Activated T-cell treated with anti-CD3 and anti-CD28 coated beads, Interleukin-2, amount 50 U/mL, for 24 hours (primary cell): Measurements from ENCODE around the gene CRISP3.

Experiments
- DNase-seq: peaks from one replicate; pipeline ENCODE4 v3.0.0-alpha.2; 2020
- H3K27ac Mint-ChIP-seq: 2 replicates; pipeline ENCODE4 v1.8.0; 2020; ENCODE audit warnings: mild to moderate bottlenecking, mixed read lengths
- H3K27me3 Mint-ChIP-seq: 2 replicates; pipeline ENCODE4 v1.8.0; 2020; ENCODE audit warnings: mixed read lengths
- H3K36me3 Mint-ChIP-seq: 2 replicates; pipeline ENCODE4 v1.8.0; 2020; ENCODE audit warnings: low read depth, mixed read lengths
- H3K4me1 Mint-ChIP-seq: 2 replicates; pipeline ENCODE4 v1.8.0; 2020; ENCODE audit warnings: low read depth, mixed read lengths
- H3K4me3 Mint-ChIP-seq: 2 replicates; pipeline ENCODE4 v1.8.0; 2020; ENCODE audit warnings: mild to moderate bottlenecking, moderate library complexity, mixed read lengths
- H3K9me3 Mint-ChIP-seq: 2 replicates; pipeline ENCODE4 v1.8.0; 2020; ENCODE audit warnings: mixed read lengths

CRISP3 gene, protein sequence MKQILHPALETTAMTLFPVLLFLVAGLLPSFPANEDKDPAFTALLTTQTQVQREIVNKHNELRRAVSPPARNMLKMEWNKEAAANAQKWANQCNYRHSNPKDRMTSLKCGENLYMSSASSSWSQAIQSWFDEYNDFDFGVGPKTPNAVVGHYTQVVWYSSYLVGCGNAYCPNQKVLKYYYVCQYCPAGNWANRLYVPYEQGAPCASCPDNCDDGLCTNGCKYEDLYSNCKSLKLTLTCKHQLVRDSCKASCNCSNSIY

GRCh38 chr6:49744259-49744658 is at the start of gene CRISP3:
TSS of gene CRISP3 (minus strand) at chr6:49744388. CDS start at chr6:49744367, 21 bp downstream.
- DNase-seq: no peak
- Mint-ChIP-seq H3K27ac (no peak within 1 kb of the TSS), H3K9me3 (peaks cover 2% of the 10 kb centered on the region), H3K36me3 (no peaks in the 10 kb centered on the region), H3K4me3 (no peak within 1 kb of the TSS), H3K4me1 (no peaks in the 10 kb centered on the region), H3K27me3 (no peaks in the 10 kb centered on the region)

DNA sequence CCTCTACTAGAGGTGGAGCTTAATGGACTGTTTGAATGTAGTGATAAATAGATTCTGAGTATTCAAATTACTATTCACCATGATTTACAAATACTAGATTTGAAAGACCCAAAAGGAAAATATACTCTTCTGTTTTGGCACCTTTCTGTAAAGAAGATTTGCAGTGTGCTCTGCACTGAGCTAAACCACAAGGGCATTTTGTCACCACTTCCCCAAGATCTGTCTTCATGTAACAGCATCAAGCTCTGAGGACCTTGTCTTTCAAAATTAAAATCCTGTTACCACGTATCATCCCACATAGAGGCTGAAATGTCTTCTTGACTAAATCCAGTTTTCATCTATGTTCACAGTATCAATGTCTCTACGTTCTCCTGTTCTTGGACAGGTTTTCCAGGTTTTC is 46.2 kb upstream of the CRISP3 start:
- no peaks in the 10 kb centered on the region for H3K4me1 Mint-ChIP-seq
- H3K9me3 Mint-ChIP-seq: no peaks in the 10 kb centered on the region
- no peak for DNase-seq
- no peaks in the 10 kb centered on the region for H3K27me3 Mint-ChIP-seq
- no peak overlapping the region for H3K27ac Mint-ChIP-seq
- H3K36me3 Mint-ChIP-seq: no peaks in the 10 kb centered on the region
- no peak overlapping the region for H3K4me3 Mint-ChIP-seq

- no peak within 1 kb of the TSS for H3K4me3 Mint-ChIP-seq
- H3K27me3 Mint-ChIP-seq: no peaks in the 10 kb centered on the region
- no peak for DNase-seq
- H3K9me3 Mint-ChIP-seq: no peaks in the 10 kb centered on the region
- no peaks in the 10 kb centered on the region for H3K36me3 Mint-ChIP-seq
- no peak within 1 kb of the TSS for H3K27ac Mint-ChIP-seq
- H3K4me1 Mint-ChIP-seq: no peaks in the 10 kb centered on the region
These were observed 43.0 kb upstream of the CRISP3 start, which contains the start of gene PGK2 for GRCh38 chr6:49787176-49787575. TSS of gene PGK2 (minus strand) at chr6:49787285. CDS start at chr6:49787187, 98 bp downstream.

DNA sequence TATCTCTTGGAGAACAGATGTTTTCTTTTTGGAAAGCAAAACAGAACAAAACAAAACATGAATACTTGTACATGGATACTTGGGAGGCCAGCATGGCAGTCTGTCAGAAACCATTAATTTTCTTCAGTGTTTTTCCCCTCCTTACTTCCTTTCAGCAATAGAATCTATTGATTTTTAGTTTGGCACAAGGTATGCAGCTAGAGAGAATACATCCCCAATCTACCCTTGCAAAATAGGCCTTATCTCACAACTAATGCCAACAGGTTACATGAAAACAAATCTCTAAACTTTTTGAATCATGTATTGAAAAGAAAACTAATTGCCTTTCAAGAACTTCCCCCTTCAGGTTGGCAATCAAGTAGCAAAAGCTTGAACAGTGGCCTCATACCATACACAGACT is 40.1 kb upstream of the CRISP3 start:
- H3K36me3 Mint-ChIP-seq: no peaks in the 10 kb centered on the region
- H3K4me3 Mint-ChIP-seq: no peak overlapping the region
- no peaks in the 10 kb centered on the region for H3K27me3 Mint-ChIP-seq
- H3K4me1 Mint-ChIP-seq: no peaks in the 10 kb centered on the region
- no peak overlapping the region for H3K27ac Mint-ChIP-seq
- DNase-seq: no peak
- H3K9me3 Mint-ChIP-seq: no peaks in the 10 kb centered on the region

GRCh38 chr6:49782725-49783124 is 38.5 kb upstream of the CRISP3 start:
- Mint-ChIP-seq H3K9me3 (no peaks in the 10 kb centered on the region), H3K4me1 (no peaks in the 10 kb centered on the region), H3K27ac (no peak overlapping the region), H3K4me3 (no peak overlapping the region), H3K36me3 (no peaks in the 10 kb centered on the region), H3K27me3 (no peaks in the 10 kb centered on the region)
- no peak for DNase-seq

GRCh38 chr6:49782293-49782692 is 38.1 kb upstream of the CRISP3 start:
- no peak for DNase-seq
- Mint-ChIP-seq H3K4me3 (no peak overlapping the region), H3K27me3 (no peaks in the 10 kb centered on the region), H3K9me3 (no peaks in the 10 kb centered on the region), H3K36me3 (no peaks in the 10 kb centered on the region), H3K27ac (no peak overlapping the region), H3K4me1 (no peaks in the 10 kb centered on the region)

GRCh38 chr6:49776444-49776843 is 32.3 kb upstream of the CRISP3 start:
- H3K36me3 Mint-ChIP-seq: no peaks in the 10 kb centered on the region
- no peak overlapping the region for H3K27ac Mint-ChIP-seq
- peaks cover 5% of the 10 kb centered on the region for H3K9me3 Mint-ChIP-seq
- no peaks in the 10 kb centered on the region for H3K27me3 Mint-ChIP-seq
- H3K4me3 Mint-ChIP-seq: no peak overlapping the region
- DNase-seq: no peak
- no peaks in the 10 kb centered on the region for H3K4me1 Mint-ChIP-seq

GRCh38 chr6:49775043-49775442 is 30.9 kb upstream of the CRISP3 start:
- H3K4me3 Mint-ChIP-seq: no peak overlapping the region
- peaks cover 5% of the 10 kb centered on the region for H3K9me3 Mint-ChIP-seq
- H3K27me3 Mint-ChIP-seq: no peaks in the 10 kb centered on the region
- no peak for DNase-seq
- H3K4me1 Mint-ChIP-seq: no peaks in the 10 kb centered on the region
- no peaks in the 10 kb centered on the region for H3K36me3 Mint-ChIP-seq
- H3K27ac Mint-ChIP-seq: no peak overlapping the region

DNA sequence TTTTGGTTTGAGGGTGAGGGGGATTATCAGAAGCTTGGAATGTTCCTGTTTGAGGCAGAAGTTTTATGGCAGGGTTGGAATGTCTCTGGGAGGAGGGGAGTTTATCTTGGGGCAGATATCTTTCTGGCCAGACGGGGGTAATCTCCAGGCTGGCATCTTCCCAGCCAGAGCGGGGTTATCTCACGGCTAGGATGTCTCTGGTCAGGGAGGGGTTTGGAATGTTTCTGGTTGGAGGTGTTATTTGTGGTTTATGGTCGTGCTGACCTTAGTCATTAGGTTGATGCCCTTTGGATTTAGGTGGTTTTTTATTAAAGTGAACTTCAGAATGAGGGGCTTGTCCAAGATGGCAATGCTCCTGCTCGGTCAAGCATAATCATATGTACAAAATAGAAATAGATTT is 28.1 kb upstream of the CRISP3 start:
- H3K27me3 Mint-ChIP-seq: no peaks in the 10 kb centered on the region
- H3K4me3 Mint-ChIP-seq: no peak overlapping the region
- no peaks in the 10 kb centered on the region for H3K36me3 Mint-ChIP-seq
- H3K4me1 Mint-ChIP-seq: no peaks in the 10 kb centered on the region
- no peak overlapping the region for H3K27ac Mint-ChIP-seq
- peaks cover 5% of the 10 kb centered on the region for H3K9me3 Mint-ChIP-seq
- no peak for DNase-seq

DNA sequence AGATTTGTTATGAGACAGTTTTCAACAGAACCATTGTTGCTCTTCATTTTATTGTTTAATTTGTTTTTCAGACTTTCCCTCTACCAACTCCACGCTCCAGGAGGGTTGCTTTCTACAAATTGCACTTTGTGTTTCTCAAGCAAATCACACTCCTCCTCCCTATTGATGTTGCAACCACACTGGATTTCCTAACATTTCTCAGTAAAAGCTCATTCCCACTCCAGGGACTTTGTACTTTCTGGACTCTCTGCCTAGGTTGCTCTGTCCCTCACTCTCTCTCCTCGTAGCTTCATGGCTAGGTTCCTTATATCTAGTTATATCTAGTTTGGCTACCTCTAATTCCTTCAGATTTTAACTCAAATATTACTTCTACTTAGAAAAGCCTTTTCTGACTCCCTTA is 22.6 kb upstream of the CRISP3 start:
- Mint-ChIP-seq H3K27me3 (no peaks in the 10 kb centered on the region), H3K9me3 (peaks cover 4% of the 10 kb centered on the region), H3K27ac (no peak overlapping the region), H3K4me1 (no peaks in the 10 kb centered on the region), H3K36me3 (no peaks in the 10 kb centered on the region), H3K4me3 (no peak overlapping the region)
- no peak for DNase-seq

DNA sequence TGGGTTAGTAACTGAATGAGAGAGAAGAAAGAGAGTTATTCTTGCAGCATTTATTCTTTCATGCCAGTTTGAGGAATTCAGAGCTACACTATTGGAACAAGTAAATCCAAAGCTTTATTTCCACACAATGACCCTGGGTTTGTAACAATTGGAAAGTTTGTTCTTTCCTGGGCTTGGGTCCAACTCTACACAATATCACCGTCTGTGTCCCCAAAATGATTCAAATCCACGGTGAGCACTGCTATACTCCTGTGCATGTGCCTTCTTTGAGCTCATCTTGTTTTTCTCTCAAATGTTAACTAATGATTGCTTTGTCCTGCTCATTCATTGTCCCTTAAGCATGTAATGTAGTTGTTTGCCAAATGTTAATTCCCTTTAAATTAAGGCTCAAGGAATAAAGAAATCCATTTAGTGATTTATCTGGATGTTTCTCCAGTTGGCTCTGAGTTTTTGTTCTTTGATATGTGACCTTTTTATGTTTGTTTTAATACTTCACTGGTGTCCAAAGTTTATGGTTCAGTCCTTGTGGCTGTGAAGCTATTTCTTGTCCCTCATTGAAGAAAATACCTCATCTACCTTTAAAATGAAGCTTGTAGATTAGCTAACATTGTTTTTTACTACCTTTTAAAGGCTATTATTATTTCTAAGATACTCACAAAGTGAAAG is 20.5 kb upstream of the CRISP3 start:
- H3K36me3 Mint-ChIP-seq: no peaks in the 10 kb centered on the region
- H3K27ac Mint-ChIP-seq: no peak overlapping the region
- no peaks in the 10 kb centered on the region for H3K27me3 Mint-ChIP-seq
- no peaks in the 10 kb centered on the region for H3K4me1 Mint-ChIP-seq
- H3K9me3 Mint-ChIP-seq: peaks cover 4% of the 10 kb centered on the region
- no peak for DNase-seq
- no peak overlapping the region for H3K4me3 Mint-ChIP-seq

DNA sequence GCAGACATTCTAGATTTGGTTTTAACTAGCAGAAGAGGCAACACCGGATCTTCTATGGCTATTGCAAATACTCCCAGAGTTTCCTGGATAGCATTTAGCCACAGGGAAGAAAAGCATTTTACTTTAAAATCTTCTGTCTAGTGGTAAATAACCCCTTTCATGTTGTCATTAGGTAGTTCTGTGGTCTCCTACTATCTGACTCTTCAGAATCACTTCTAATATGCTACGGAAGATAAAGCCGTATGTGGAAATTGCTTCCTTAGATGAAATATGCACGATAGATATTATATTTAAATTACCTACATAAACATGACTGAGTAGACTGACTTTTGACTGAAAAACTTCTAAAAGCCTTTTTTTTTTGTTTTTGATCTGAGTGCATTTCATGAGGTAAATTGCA is 759 bp downstream of the CRISP3 start:
- Mint-ChIP-seq H3K27me3 (no peaks in the 10 kb centered on the region), H3K9me3 (peaks cover 2% of the 10 kb centered on the region), H3K27ac (no peak overlapping the region), H3K4me1 (no peaks in the 10 kb centered on the region), H3K36me3 (no peaks in the 10 kb centered on the region), H3K4me3 (no peak overlapping the region)
- DNase-seq: no peak

DNA sequence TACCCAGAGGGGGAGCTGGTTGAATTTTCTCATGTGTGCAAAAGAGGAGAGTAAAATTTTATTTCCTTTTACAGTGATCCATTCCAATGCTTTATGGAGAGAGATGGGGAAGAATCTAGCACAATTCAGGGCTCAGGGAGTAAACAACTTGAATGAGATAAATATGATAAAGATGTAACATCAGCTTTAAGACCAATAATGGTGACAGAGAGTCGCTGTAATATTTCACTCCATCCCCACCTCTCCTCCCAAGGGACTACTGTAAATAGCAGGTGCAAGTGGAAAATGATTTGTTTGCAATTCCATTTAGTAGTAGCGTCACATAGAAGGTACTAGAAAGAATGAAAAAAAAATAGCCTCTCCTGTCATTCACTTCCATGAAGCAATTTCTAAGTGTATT is 4.8 kb downstream of the CRISP3 start:
- no peak overlapping the region for H3K27ac Mint-ChIP-seq
- H3K4me3 Mint-ChIP-seq: no peak overlapping the region
- no peaks in the 10 kb centered on the region for H3K4me1 Mint-ChIP-seq
- no peak for DNase-seq
- H3K9me3 Mint-ChIP-seq: peaks cover 2% of the 10 kb centered on the region
- no peaks in the 10 kb centered on the region for H3K27me3 Mint-ChIP-seq
- no peaks in the 10 kb centered on the region for H3K36me3 Mint-ChIP-seq

DNA sequence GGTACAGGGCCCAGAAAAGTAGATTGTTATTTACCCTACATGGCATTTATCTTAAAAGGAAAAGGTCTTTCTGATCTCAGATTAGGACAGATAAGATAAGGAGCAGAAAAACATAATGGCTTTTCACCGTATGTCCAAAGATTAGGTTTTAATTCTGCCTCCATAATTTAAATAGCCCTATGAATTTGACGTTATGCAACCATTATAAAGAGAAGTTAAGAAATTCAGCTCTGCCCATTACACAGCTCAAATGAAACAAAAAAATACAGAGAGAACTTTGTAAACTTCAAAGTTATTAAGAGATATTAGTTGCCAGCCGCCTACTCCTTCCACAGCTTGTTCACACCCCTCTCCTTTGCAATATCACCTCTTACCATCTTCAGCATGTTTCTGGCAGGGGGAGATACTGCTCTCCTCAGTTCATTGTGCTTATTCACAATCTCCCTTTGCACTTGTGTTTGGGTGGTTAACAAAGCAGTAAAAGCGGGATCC is 8.1 kb downstream of the CRISP3 start:
- Mint-ChIP-seq H3K27ac (no peak overlapping the region), H3K9me3 (peaks cover under 1% of the 10 kb centered on the region), H3K4me3 (no peak overlapping the region), H3K36me3 (no peaks in the 10 kb centered on the region), H3K4me1 (no peaks in the 10 kb centered on the region), H3K27me3 (no peaks in the 10 kb centered on the region)
- DNase-seq: no peak

DNA sequence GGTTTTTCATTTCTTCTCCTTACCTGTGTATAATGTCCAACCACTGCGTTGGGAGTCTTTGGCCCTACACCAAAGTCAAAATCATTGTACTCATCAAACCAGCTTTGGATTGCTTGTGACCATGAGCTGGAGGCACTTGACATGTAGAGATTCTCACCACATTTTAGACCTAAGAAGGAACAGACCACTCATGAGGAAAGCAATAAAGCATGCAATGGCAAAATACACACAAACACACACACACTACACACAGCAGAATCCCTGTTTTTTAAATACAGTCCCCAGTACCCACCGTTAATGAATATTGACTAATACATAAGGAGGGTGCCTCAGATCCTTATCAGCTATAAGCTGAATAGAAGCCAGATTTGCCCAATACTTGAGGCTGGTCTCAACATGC is 10.5 kb downstream of the CRISP3 start:
- H3K27ac Mint-ChIP-seq: no peak overlapping the region
- no peaks in the 10 kb centered on the region for H3K9me3 Mint-ChIP-seq
- H3K4me3 Mint-ChIP-seq: no peak overlapping the region
- H3K4me1 Mint-ChIP-seq: no peaks in the 10 kb centered on the region
- H3K36me3 Mint-ChIP-seq: no peaks in the 10 kb centered on the region
- no peak for DNase-seq
- H3K27me3 Mint-ChIP-seq: no peaks in the 10 kb centered on the region
